GM21529 (cell line): ENCODE data around the gene TMEM147.
"Not testable (repeated sequence)": the region's sequence is repeated elsewhere in the genome, so short reads cannot be mapped to it uniquely, and the experiment has no call there.

Experiments used
- ATAC-seq: cut with Tn5 transposase; IDR thresholded peaks from one replicate; pipeline ENCODE4 v1.9.1; 2021; ENCODE audit not compliant: unreplicated experiment

The TMEM147 gene

GRCh38 chr19:35561436-35561835, 16.0 kb downstream of the TMEM147 start:
- no peak for ATAC-seq

- ATAC-seq, result no peak
These were observed 16.9 kb downstream of the TMEM147 start for GRCh38 chr19:35562336-35562735.

GRCh38 chr19:35562776-35563175, 17.4 kb downstream of the TMEM147 start:
- ATAC-seq, result no peak

- ATAC-seq, result no peak
These were observed 17.9 kb downstream of the TMEM147 start, which contains the start of gene ATP4A for GRCh38 chr19:35563207-35563829. TSS of gene ATP4A (minus strand) at chr19:35563658. CDS start at chr19:35563629, 29 bp downstream.

GRCh38 chr19:35565016-35565856, 19.8 kb downstream of the TMEM147 start:
- no peak for ATAC-seq

GRCh38 chr19:35566738-35567137, 21.3 kb downstream of the TMEM147 start:
- ATAC-seq, result no peak

- ATAC-seq, result no peak
These were observed 23.9 kb downstream of the TMEM147 start for GRCh38 chr19:35569281-35569781.

- no peak for ATAC-seq
These were observed 26.1 kb downstream of the TMEM147 start for GRCh38 chr19:35571406-35571965.

- no peak for ATAC-seq
These were observed 32.5 kb downstream of the TMEM147 start for GRCh38 chr19:35577918-35578317.

GRCh38 chr19:35578707-35579106, 33.3 kb downstream of the TMEM147 start:
- ATAC-seq, result no peak

GRCh38 chr19:35582760-35583159, 37.3 kb downstream of the TMEM147 start:
- ATAC-seq, result no peak

- no peak for ATAC-seq
These were observed 40.4 kb downstream of the TMEM147 start, which contains the start of gene PMIS2 for GRCh38 chr19:35585848-35586247. TSS of gene PMIS2 (plus strand) at chr19:35586173. CDS start at chr19:35586260, 87 bp downstream.

- ATAC-seq, result no peak
These were observed 41.9 kb downstream of the TMEM147 start for GRCh38 chr19:35587321-35587720.

GRCh38 chr19:35590875-35591274, 45.4 kb downstream of the TMEM147 start:
- no peak for ATAC-seq

GRCh38 chr19:35592226-35592625, 46.8 kb downstream of the TMEM147 start:
- no peak for ATAC-seq

- not testable (repeated sequence) for ATAC-seq
These were observed 49.6 kb downstream of the TMEM147 start for GRCh38 chr19:35595026-35595425.

- no peak for ATAC-seq
These were observed 50.5 kb downstream of the TMEM147 start for GRCh38 chr19:35595928-35596327.

- ATAC-seq, result peak; percentile 53
These were observed 51.1 kb downstream of the TMEM147 start for GRCh38 chr19:35596366-35596999.
